ENCODE results near the gene AKAP11.

The AKAP11 gene

GRCh38 chr13:42274386-42275097, 2.6 kb downstream of the AKAP11 start:
- Histone ChIP-seq H3K9me3 (ENCODE audit: control insufficient read depth, low read length) (peaks cover 10% of the 10 kb centered on the region), H3K4me1 (ENCODE audit: control insufficient read depth, insufficient read depth, low read length, poor library complexity, severe bottlenecking) (no peaks in the 10 kb centered on the region), H3K36me3 (ENCODE audit: control insufficient read depth, insufficient read depth, low read length) (no peaks in the 10 kb centered on the region), H3K4me3 (ENCODE audit: extremely low read depth, insufficient read depth, low read length, poor library complexity, severe bottlenecking) (no peak overlapping the region), H3K27ac (ENCODE audit: low read depth, low read length, severe bottlenecking) (no peak overlapping the region)
- WGBS, 2 experiments (ENCODE audit: insufficient coverage in 2 of 2) = 93 to 100% methylated on average over 3 to 5 of the region's 10 CpGs

GRCh38 chr13:42275098-42275471, 3.1 kb downstream of the AKAP11 start:
- Histone ChIP-seq H3K9me3 (ENCODE audit: control insufficient read depth, low read length) (peaks cover 10% of the 10 kb centered on the region), H3K27ac (ENCODE audit: low read depth, low read length, severe bottlenecking) (no peak overlapping the region), H3K4me1 (ENCODE audit: control insufficient read depth, insufficient read depth, low read length, poor library complexity, severe bottlenecking) (no peaks in the 10 kb centered on the region), H3K36me3 (ENCODE audit: control insufficient read depth, insufficient read depth, low read length) (no peaks in the 10 kb centered on the region), H3K4me3 (ENCODE audit: extremely low read depth, insufficient read depth, low read length, poor library complexity, severe bottlenecking) (no peak overlapping the region)
- 85 to 91% methylated on average over 2 of the region's 2 CpGs for WGBS, 2 experiments (ENCODE audit: insufficient coverage in 2 of 2)

- H3K9me3 ChIP-seq (ENCODE audit: control insufficient read depth, low read length) = peaks cover 5% of the 10 kb centered on the region
- H3K36me3 ChIP-seq (ENCODE audit: control insufficient read depth, insufficient read depth, low read length) = no peaks in the 10 kb centered on the region
- H3K27ac ChIP-seq (ENCODE audit: low read depth, low read length, severe bottlenecking) = no peak overlapping the region
- no peak overlapping the region for H3K4me3 ChIP-seq (ENCODE audit: extremely low read depth, insufficient read depth, low read length, poor library complexity, severe bottlenecking)
- WGBS, 2 experiments (ENCODE audit: insufficient coverage in 2 of 2) = 95 to 100% methylated on average over 3 to 4 of the region's 4 CpGs
- no peaks in the 10 kb centered on the region for H3K4me1 ChIP-seq (ENCODE audit: control insufficient read depth, insufficient read depth, low read length, poor library complexity, severe bottlenecking)
Observed at GRCh38 chr13:42275506-42275905, 3.6 kb downstream of the AKAP11 start.

- 100% methylated on average over 1 of the region's 3 CpGs; no CpG with 5 or more reads in 1 of the 2 experiments for WGBS, 2 experiments (ENCODE audit: insufficient coverage in 2 of 2)
- Histone ChIP-seq H3K27ac (ENCODE audit: low read depth, low read length, severe bottlenecking) (no peak overlapping the region), H3K36me3 (ENCODE audit: control insufficient read depth, insufficient read depth, low read length) (no peaks in the 10 kb centered on the region), H3K4me3 (ENCODE audit: extremely low read depth, insufficient read depth, low read length, poor library complexity, severe bottlenecking) (no peak overlapping the region), H3K9me3 (ENCODE audit: control insufficient read depth, low read length) (no peaks in the 10 kb centered on the region), H3K4me1 (ENCODE audit: control insufficient read depth, insufficient read depth, low read length, poor library complexity, severe bottlenecking) (no peaks in the 10 kb centered on the region)
Observed at GRCh38 chr13:42276683-42277082, 4.7 kb downstream of the AKAP11 start.

- Histone ChIP-seq H3K9me3 (ENCODE audit: control insufficient read depth, low read length) (no peaks in the 10 kb centered on the region), H3K4me3 (ENCODE audit: extremely low read depth, insufficient read depth, low read length, poor library complexity, severe bottlenecking) (no peak overlapping the region), H3K4me1 (ENCODE audit: control insufficient read depth, insufficient read depth, low read length, poor library complexity, severe bottlenecking) (no peaks in the 10 kb centered on the region), H3K27ac (ENCODE audit: low read depth, low read length, severe bottlenecking) (no peak overlapping the region), H3K36me3 (ENCODE audit: control insufficient read depth, insufficient read depth, low read length) (no peaks in the 10 kb centered on the region)
- WGBS, 2 experiments (ENCODE audit: insufficient coverage in 2 of 2) = 88 to 95% methylated on average over 3 to 4 of the region's 7 CpGs
Observed at GRCh38 chr13:42277618-42278276, 5.8 kb downstream of the AKAP11 start.

GRCh38 chr13:42279080-42279479, 7.1 kb downstream of the AKAP11 start:
- WGBS, 2 experiments (ENCODE audit: insufficient coverage in 2 of 2) = 93 to 97% methylated on average over 5 to 6 of the region's 6 CpGs
- Histone ChIP-seq H3K36me3 (ENCODE audit: control insufficient read depth, insufficient read depth, low read length) (no peaks in the 10 kb centered on the region), H3K27ac (ENCODE audit: low read depth, low read length, severe bottlenecking) (no peak overlapping the region)

GRCh38 chr13:42279986-42280385, 8.0 kb downstream of the AKAP11 start:
- H3K9me3 ChIP-seq (ENCODE audit: control insufficient read depth, low read length) = no peaks in the 10 kb centered on the region

More at GRCh38 chr13:42279080-42279479, 7.1 kb downstream of the AKAP11 start:
- H3K9me3 ChIP-seq (ENCODE audit: control insufficient read depth, low read length) = no peaks in the 10 kb centered on the region
- H3K4me3 ChIP-seq (ENCODE audit: extremely low read depth, insufficient read depth, low read length, poor library complexity, severe bottlenecking) = no peak overlapping the region
- no peaks in the 10 kb centered on the region for H3K4me1 ChIP-seq (ENCODE audit: control insufficient read depth, insufficient read depth, low read length, poor library complexity, severe bottlenecking)

GRCh38 chr13:42280537-42280936, 8.6 kb downstream of the AKAP11 start:
- 89% methylated on average over 1 to 2 of the region's 2 CpGs for WGBS, 2 experiments (ENCODE audit: insufficient coverage in 2 of 2)
- H3K4me3 ChIP-seq (ENCODE audit: extremely low read depth, insufficient read depth, low read length, poor library complexity, severe bottlenecking) = no peak overlapping the region
- H3K9me3 ChIP-seq (ENCODE audit: control insufficient read depth, low read length) = no peaks in the 10 kb centered on the region
- no peaks in the 10 kb centered on the region for H3K4me1 ChIP-seq (ENCODE audit: control insufficient read depth, insufficient read depth, low read length, poor library complexity, severe bottlenecking)
- H3K36me3 ChIP-seq (ENCODE audit: control insufficient read depth, insufficient read depth, low read length) = no peaks in the 10 kb centered on the region
- no peak overlapping the region for H3K27ac ChIP-seq (ENCODE audit: low read depth, low read length, severe bottlenecking)

More at GRCh38 chr13:42279986-42280385, 8.0 kb downstream of the AKAP11 start:
- Histone ChIP-seq H3K27ac (ENCODE audit: low read depth, low read length, severe bottlenecking) (no peak overlapping the region), H3K4me1 (ENCODE audit: control insufficient read depth, insufficient read depth, low read length, poor library complexity, severe bottlenecking) (no peaks in the 10 kb centered on the region), H3K36me3 (ENCODE audit: control insufficient read depth, insufficient read depth, low read length) (no peaks in the 10 kb centered on the region), H3K4me3 (ENCODE audit: extremely low read depth, insufficient read depth, low read length, poor library complexity, severe bottlenecking) (no peak overlapping the region)
- no CpG with 5 or more reads among the region's 1 CpG for WGBS, 2 experiments (ENCODE audit: insufficient coverage in 2 of 2)

GRCh38 chr13:42283574-42283973, 11.6 kb downstream of the AKAP11 start:
- Histone ChIP-seq H3K9me3 (ENCODE audit: control insufficient read depth, low read length) (no peaks in the 10 kb centered on the region), H3K36me3 (ENCODE audit: control insufficient read depth, insufficient read depth, low read length) (peaks cover 18% of the 10 kb centered on the region), H3K4me1 (ENCODE audit: control insufficient read depth, insufficient read depth, low read length, poor library complexity, severe bottlenecking) (no peaks in the 10 kb centered on the region), H3K4me3 (ENCODE audit: extremely low read depth, insufficient read depth, low read length, poor library complexity, severe bottlenecking) (no peak overlapping the region), H3K27ac (ENCODE audit: low read depth, low read length, severe bottlenecking) (no peak overlapping the region)
- WGBS, 2 experiments (ENCODE audit: insufficient coverage in 2 of 2) = 100% methylated on average over 2 of the region's 3 CpGs

GRCh38 chr13:42284068-42284467, 12.1 kb downstream of the AKAP11 start:
- H3K4me3 ChIP-seq (ENCODE audit: extremely low read depth, insufficient read depth, low read length, poor library complexity, severe bottlenecking) = no peak overlapping the region
- H3K9me3 ChIP-seq (ENCODE audit: control insufficient read depth, low read length) = no peaks in the 10 kb centered on the region
- WGBS, 2 experiments (ENCODE audit: insufficient coverage in 2 of 2) = 76 to 86% methylated on average over 3 of the region's 3 CpGs
- H3K36me3 ChIP-seq (ENCODE audit: control insufficient read depth, insufficient read depth, low read length) = peaks cover 23% of the 10 kb centered on the region
- no peaks in the 10 kb centered on the region for H3K4me1 ChIP-seq (ENCODE audit: control insufficient read depth, insufficient read depth, low read length, poor library complexity, severe bottlenecking)
- H3K27ac ChIP-seq (ENCODE audit: low read depth, low read length, severe bottlenecking) = no peak overlapping the region

GRCh38 chr13:42298392-42298791, 26.4 kb downstream of the AKAP11 start:
- Histone ChIP-seq H3K4me1 (ENCODE audit: control insufficient read depth, insufficient read depth, low read length, poor library complexity, severe bottlenecking) (no peaks in the 10 kb centered on the region), H3K27ac (ENCODE audit: low read depth, low read length, severe bottlenecking) (no peak overlapping the region), H3K9me3 (ENCODE audit: control insufficient read depth, low read length) (no peaks in the 10 kb centered on the region), H3K4me3 (ENCODE audit: extremely low read depth, insufficient read depth, low read length, poor library complexity, severe bottlenecking) (no peak overlapping the region), H3K36me3 (ENCODE audit: control insufficient read depth, insufficient read depth, low read length) (peaks cover 54% of the 10 kb centered on the region)

Data from mesodermal cell (in vitro differentiated cells).